GM12878 (cell line): Measurements from ENCODE around the gene KCNA4. TPM values are rescaled to one million over a fixed set of nuclear protein-coding genes. Genes with fewer than 3 reads are reported as not detected.

Experiments used
- ATAC-seq: fragments of 200-7000 bp; cut with Tn5 transposase; 3 replicates; pipeline ENCODE4 v1.9.1; 2020; ENCODE audit warnings: mild to moderate bottlenecking, moderate library complexity
- BruUV-seq: library from RNA; stranded (reverse); fragments of 400-500 nt; replicated peaks from 2 replicates; lab custom pipeline; 2021; lab: Mats Ljungman, UMichigan
- CTCF ChIA-PET: fragments of 300-600 bp; sonication (Branson Sonifier 250); formaldehyde crosslinking; extraction: SDS; loops from one replicate; lab custom pipeline; 2021; ENCODE audit warnings: inconsistent platforms; lab: Yijun Ruan, JAX
- POLR2A ChIA-PET: fragments of 350-600 bp; formaldehyde crosslinking; extraction: SDS; loops from one replicate; lab custom pipeline; 2021; ENCODE audit warnings: inconsistent platforms; lab: Charles Lee
- RAD21 ChIA-PET: fragments of 300-600 bp; sonication (Branson Sonifier 250); formaldehyde crosslinking; loops from one replicate; lab custom pipeline; 2023; ENCODE audit warnings: antibody characterized with exemption; ENCODE audit not compliant: unreplicated experiment; lab: Charles Lee
- SMC1A ChIA-PET: fragments of 300-600 bp; sonication (Branson Sonifier 250); formaldehyde crosslinking; loops from one replicate; lab custom pipeline; 2023; ENCODE audit not compliant: unreplicated experiment, uncharacterized antibody; lab: Charles Lee
- DNase-seq: peaks from one replicate; pipeline ENCODE4 v3.0.0-alpha.2; 2011; ENCODE audit warnings: low read depth, low spot score
- FAIRE-seq: peaks from 3 replicates; lab custom pipeline; 2011; peaks lifted over from hg19 to GRCh38; lab: Jason Lieb, UNC
- H2AFZ ChIP-seq: 2 replicates; pipeline ENCODE4 v1.6.0; 2011; ENCODE audit warnings: low read depth, low read length, control low read depth; ENCODE audit not compliant: control insufficient read depth
- H3K27ac ChIP-seq: 2 replicates; pipeline ENCODE4 v1.5.1; 2011; ENCODE audit warnings: control low read depth; ENCODE audit not compliant: control insufficient read depth, insufficient read depth
- H3K27me3 ChIP-seq, 2 experiments: replicated peaks in 1 of 2; 2 replicates each; pipeline versions ENCODE4 v1.6.0 to v1.6.1; 2011; ENCODE audit warnings: low read length in 1 of 2; ENCODE audit not compliant: control insufficient read depth in 2 of 2, insufficient read depth in 2 of 2
- H3K36me3 ChIP-seq, 2 experiments: 2 replicates each; pipeline ENCODE4 v1.5.1; 2011; ENCODE audit warnings: low read length in 1 of 2; ENCODE audit not compliant: control insufficient read depth in 2 of 2, insufficient read depth in 2 of 2
- H3K4me1 ChIP-seq: 2 replicates; pipeline ENCODE4 v1.6.1; 2011; ENCODE audit warnings: mild to moderate bottlenecking, low read length, moderate library complexity, mixed read lengths; ENCODE audit not compliant: control insufficient read depth, insufficient read depth
- H3K4me2 ChIP-seq: 2 replicates; pipeline ENCODE4 v1.6.0; 2011; ENCODE audit warnings: control low read depth; ENCODE audit not compliant: control insufficient read depth, insufficient read depth
- H3K4me3 ChIP-seq: fragments of 200-600 bp; sonication (generic); 2 replicates; pipeline ENCODE4 v1.5.1; 2016
- H3K79me2 ChIP-seq: 2 replicates; pipeline ENCODE4 v1.6.0; 2011; ENCODE audit warnings: low read length; ENCODE audit not compliant: control insufficient read depth, insufficient read depth
- H3K9ac ChIP-seq: 2 replicates; pipeline ENCODE4 v1.8.0; 2011; ENCODE audit warnings: low read length, control low read depth, mixed read lengths; ENCODE audit not compliant: control insufficient read depth, insufficient read depth
- H3K9me3 ChIP-seq: replicated peaks from 3 replicates; pipeline ENCODE4 v1.5.1; 2011; ENCODE audit warnings: mild to moderate bottlenecking, low read length; ENCODE audit not compliant: control insufficient read depth, insufficient read depth
- H4K20me1 ChIP-seq: 2 replicates; pipeline ENCODE4 v1.6.0; 2011; ENCODE audit not compliant: control insufficient read depth, insufficient read depth
- BACH1 ChIP-seq: fragments of 450-650 bp; IDR thresholded peaks from 2 replicates; pipeline ENCODE4 v1.6.1; 2017; ENCODE audit warnings: mild to moderate bottlenecking, borderline replicate concordance
- CHD2 ChIP-seq: IDR thresholded peaks from 2 replicates; pipeline ENCODE4 v1.6.1; 2011; ENCODE audit warnings: low read depth, low read length, improper control_type of control experiment, borderline replicate concordance
- CUX1 ChIP-seq: IDR thresholded peaks from 2 replicates; pipeline ENCODE4 v1.6.1; 2012; ENCODE audit warnings: improper control_type of control experiment, low read depth, low read length; ENCODE audit not compliant: insufficient replicate concordance
- EP300 ChIP-seq, 2 experiments: fragments of 150-350 bp in 1 of 2; IDR thresholded peaks; 2 replicates each; pipeline ENCODE4 v1.6.1; 2011 to 2012; ENCODE audit warnings: low read depth in 2 of 2, low read length in 2 of 2, borderline replicate concordance in 1 of 2, improper control_type of control experiment in 1 of 2, inconsistent platforms in 1 of 2; ENCODE audit not compliant: control insufficient read depth in 1 of 2
- PRDM15 ChIP-seq: fragments of 450-650 bp; formaldehyde crosslinking; IDR thresholded peaks from 2 replicates; pipeline ENCODE4 v1.4.0; 2020; ENCODE audit warnings: mild to moderate bottlenecking, moderate library complexity
- SIN3A ChIP-seq: IDR thresholded peaks from 2 replicates; pipeline ENCODE4 v1.6.1; 2012; ENCODE audit warnings: low read depth, low read length, improper control_type of control experiment
- TAF1 ChIP-seq: IDR thresholded peaks from 2 replicates; pipeline ENCODE4 v1.6.1; 2011; ENCODE audit warnings: mild to moderate bottlenecking, low read depth, low read length, borderline replicate concordance
- WGBS: methylation state at CpG from one replicate; pipeline ENCODE4 v1.1.6; 2016; ENCODE audit warnings: low lambda C conversion rate; ENCODE audit not compliant: insufficient replicate concordance, insufficient coverage; ENCODE audit errors: missing lambda C conversion rate; 5-methylcytosine and 5-hydroxymethylcytosine counted together
- in situ Hi-C: fragments of 300-500 bp; cut with MboI; formaldehyde crosslinking; loops from 9 replicates; pipeline ENCODE4 v1.14.3; 2018; ENCODE audit warnings: mixed read lengths
- intact Hi-C: fragments of 100-400 bp; cut with micrococcal nuclease; formaldehyde crosslinking; loops from one replicate; pipeline ENCODE4 v1.14.2; 2022; ENCODE audit not compliant: unreplicated experiment
- polyA plus RNA-seq, 11 experiments: library from polyadenylated mRNA; depleted of rRNA in 4 of 11; unstranded in 6 of 11; stranded (reverse) in 5 of 11; fragments of >200 nt; fragmentation: Nextera tagmentation in 4 of 11; fragmentation: Illumina TruSeq in 1 of 11; extraction: Ambion mirVana in 4 of 11; extraction: Trizol in 1 of 11; gene quantifications; 1 replicate in 1 of 11; 2 replicates in 10 of 11; pipeline versions ENCODE4 v1.2.1 to v1.2.3, GENCODE V29; 2011 to 2016; ENCODE audit warnings: inconsistent platforms in 2 of 11, missing spikeins in 2 of 11, low read depth in 1 of 11
- total RNA-seq, 4 experiments: library from RNA; depleted of rRNA in 3 of 4; stranded (reverse); fragments of >200 nt in 3 of 4; fragmentation: Illumina TruSeq in 1 of 4; extraction: Trizol in 1 of 4; gene quantifications; 2 replicates each; pipeline versions ENCODE4 v1.2.1 to v1.2.3, GENCODE V29; 2013 to 2021
- TF ChIP-seq, protein P1 (sequence below): fragments of 450-650 bp; IDR thresholded peaks from 2 replicates; pipeline ENCODE4 v1.6.1; 2016; ENCODE audit warnings: mild to moderate bottlenecking, moderate library complexity, borderline replicate concordance
- TF ChIP-seq, protein P2 (sequence below): fragments of 450-650 bp; IDR thresholded peaks from 2 replicates; pipeline ENCODE4 v1.6.1; 2016; ENCODE audit warnings: mild to moderate bottlenecking

The KCNA4 gene
- total and polyA plus RNA-seq, 10 of the 15 experiments (the other 5 are each of a cell fraction or from before 2014, with no cell fraction given) = not detected

- no peak overlapping the region for H3K4me2 ChIP-seq
- intact Hi-C loops = no loop called here
- 0% methylated on average over 2 of the region's 2 CpGs for WGBS
- no peak overlapping the region for H3K4me3 ChIP-seq
- no peak for DNase-seq
- H3K27me3 ChIP-seq = no peaks in the 10 kb centered on the region
- no peaks in the 10 kb centered on the region for H3K9me3 ChIP-seq
- no peaks in the 10 kb centered on the region for H3K36me3 ChIP-seq
- no peaks in the 10 kb centered on the region for H3K4me1 ChIP-seq
- ChIA-PET RAD21 (no interaction called here), POLR2A (no interaction called here), SMC1A (no interaction called here), CTCF (interaction anchor here (1.6 kb wide), 1 partner anchor 150 kb away, joined by 5 read pairs; no protein-coding TSS in a partner anchor)
- no peaks in the 10 kb centered on the region for H4K20me1 ChIP-seq
- H3K27ac ChIP-seq = no peak overlapping the region
- H2AFZ ChIP-seq = no peak overlapping the region
- BruUV-seq = no TSS peak
- H3K79me2 ChIP-seq = no peaks in the 10 kb centered on the region
- in situ Hi-C loops = no loop called here
- ATAC-seq = no peak
- H3K9ac ChIP-seq = no peak overlapping the region
- FAIRE-seq = no peak
- TF ChIP-seq PRDM15 = no peak
- no peak for TF ChIP-seq TAF1
- TF ChIP-seq, protein P1, sequence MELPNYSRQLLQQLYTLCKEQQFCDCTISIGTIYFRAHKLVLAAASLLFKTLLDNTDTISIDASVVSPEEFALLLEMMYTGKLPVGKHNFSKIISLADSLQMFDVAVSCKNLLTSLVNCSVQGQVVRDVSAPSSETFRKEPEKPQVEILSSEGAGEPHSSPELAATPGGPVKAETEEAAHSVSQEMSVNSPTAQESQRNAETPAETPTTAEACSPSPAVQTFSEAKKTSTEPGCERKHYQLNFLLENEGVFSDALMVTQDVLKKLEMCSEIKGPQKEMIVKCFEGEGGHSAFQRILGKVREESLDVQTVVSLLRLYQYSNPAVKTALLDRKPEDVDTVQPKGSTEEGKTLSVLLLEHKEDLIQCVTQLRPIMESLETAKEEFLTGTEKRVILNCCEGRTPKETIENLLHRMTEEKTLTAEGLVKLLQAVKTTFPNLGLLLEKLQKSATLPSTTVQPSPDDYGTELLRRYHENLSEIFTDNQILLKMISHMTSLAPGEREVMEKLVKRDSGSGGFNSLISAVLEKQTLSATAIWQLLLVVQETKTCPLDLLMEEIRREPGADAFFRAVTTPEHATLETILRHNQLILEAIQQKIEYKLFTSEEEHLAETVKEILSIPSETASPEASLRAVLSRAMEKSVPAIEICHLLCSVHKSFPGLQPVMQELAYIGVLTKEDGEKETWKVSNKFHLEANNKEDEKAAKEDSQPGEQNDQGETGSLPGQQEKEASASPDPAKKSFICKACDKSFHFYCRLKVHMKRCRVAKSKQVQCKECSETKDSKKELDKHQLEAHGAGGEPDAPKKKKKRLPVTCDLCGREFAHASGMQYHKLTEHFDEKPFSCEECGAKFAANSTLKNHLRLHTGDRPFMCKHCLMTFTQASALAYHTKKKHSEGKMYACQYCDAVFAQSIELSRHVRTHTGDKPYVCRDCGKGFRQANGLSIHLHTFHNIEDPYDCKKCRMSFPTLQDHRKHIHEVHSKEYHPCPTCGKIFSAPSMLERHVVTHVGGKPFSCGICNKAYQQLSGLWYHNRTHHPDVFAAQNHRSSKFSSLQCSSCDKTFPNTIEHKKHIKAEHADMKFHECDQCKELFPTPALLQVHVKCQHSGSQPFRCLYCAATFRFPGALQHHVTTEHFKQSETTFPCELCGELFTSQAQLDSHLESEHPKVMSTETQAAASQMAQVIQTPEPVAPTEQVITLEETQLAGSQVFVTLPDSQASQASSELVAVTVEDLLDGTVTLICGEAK = no peak
- TF ChIP-seq CHD2 = no peak
- TF ChIP-seq, protein P2, sequence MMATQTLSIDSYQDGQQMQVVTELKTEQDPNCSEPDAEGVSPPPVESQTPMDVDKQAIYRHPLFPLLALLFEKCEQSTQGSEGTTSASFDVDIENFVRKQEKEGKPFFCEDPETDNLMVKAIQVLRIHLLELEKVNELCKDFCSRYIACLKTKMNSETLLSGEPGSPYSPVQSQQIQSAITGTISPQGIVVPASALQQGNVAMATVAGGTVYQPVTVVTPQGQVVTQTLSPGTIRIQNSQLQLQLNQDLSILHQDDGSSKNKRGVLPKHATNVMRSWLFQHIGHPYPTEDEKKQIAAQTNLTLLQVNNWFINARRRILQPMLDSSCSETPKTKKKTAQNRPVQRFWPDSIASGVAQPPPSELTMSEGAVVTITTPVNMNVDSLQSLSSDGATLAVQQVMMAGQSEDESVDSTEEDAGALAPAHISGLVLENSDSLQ = no peak
- no peak for TF ChIP-seq BACH1
- no peak for TF ChIP-seq SIN3A
- no peak for TF ChIP-seq CUX1
- no peak for TF ChIP-seq EP300 (IDR thresholded peaks at IDR 0.05; ENCODE audit: borderline replicate concordance in 1 of 2, control insufficient read depth in 1 of 2, low read depth in 2 of 2, low read length in 2 of 2)
Observed at GRCh38 chr11:29978549-29978948, 38.3 kb downstream of the KCNA4 start.
